ENCODE results near the gene MMRN2.

Gene MMRN2

DNA sequence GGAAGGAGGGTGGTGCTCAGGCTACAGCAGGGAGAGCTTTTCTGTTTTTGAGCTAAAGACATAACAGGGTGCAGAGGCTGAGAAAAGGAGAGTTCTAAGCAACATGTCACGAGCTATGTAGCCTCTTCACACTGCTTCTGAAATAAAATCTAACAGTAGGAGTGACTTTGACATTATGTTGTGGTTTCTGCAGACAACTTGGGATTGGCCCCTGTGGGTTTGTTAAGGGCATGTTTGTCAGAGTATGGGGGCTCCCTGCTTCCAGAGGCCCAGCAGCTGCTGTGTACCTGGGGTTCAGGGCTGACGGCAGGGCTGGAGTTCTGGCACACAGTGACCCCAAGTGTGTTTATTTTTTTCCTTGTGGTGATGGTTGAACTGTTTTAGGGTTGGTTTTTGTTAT, 24.7 kb downstream of the MMRN2 start:
- TF ChIP-seq CTCF (conservative IDR thresholded peaks at IDR 0.05; ENCODE audit: low read depth, low read length): no peak
- no peak for DNase-seq (ENCODE audit: low read depth)
- H3K4me3 ChIP-seq (ENCODE audit: low read depth, low read length): no peak overlapping the region

- TF ChIP-seq CTCF (conservative IDR thresholded peaks at IDR 0.05; ENCODE audit: low read depth, low read length): no peak
- peak; percentile 75 for DNase-seq (ENCODE audit: low read depth)
- H3K4me3 ChIP-seq (ENCODE audit: low read depth, low read length): no peak overlapping the region
Measured at GRCh38 chr10:86931872-86932271, 25.5 kb downstream of the MMRN2 start.

- H3K4me3 ChIP-seq (ENCODE audit: low read depth, low read length): no peak overlapping the region
- no peak for DNase-seq (ENCODE audit: low read depth)
- no peak for TF ChIP-seq CTCF (conservative IDR thresholded peaks at IDR 0.05; ENCODE audit: low read depth, low read length)
Measured at GRCh38 chr10:86929468-86930380, 27.7 kb downstream of the MMRN2 start.

DNA sequence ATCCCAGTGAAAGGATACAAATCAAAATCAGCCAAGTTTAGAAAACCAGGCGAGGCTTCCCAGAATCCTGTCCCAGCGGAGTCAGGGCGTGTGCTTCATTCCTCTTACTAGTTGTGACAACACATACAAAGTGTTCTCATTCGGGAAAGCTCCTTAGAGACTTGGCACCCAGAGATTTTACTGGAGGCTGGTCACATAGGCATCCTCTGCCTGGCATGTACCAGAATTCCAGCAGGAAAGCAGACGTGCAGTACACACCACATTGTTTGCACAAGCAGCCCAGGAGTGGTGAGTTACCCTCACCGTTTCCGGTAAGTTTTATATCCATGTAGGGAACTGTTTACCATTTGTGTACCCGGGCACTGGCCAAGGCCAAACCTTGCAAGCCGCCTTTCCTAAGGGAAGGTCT, 34.9 kb downstream of the MMRN2 start:
- no peak for TF ChIP-seq CTCF (conservative IDR thresholded peaks at IDR 0.05; ENCODE audit: low read depth, low read length)
- no peak for DNase-seq (ENCODE audit: low read depth)
- H3K4me3 ChIP-seq (ENCODE audit: low read depth, low read length): no peak overlapping the region

DNA sequence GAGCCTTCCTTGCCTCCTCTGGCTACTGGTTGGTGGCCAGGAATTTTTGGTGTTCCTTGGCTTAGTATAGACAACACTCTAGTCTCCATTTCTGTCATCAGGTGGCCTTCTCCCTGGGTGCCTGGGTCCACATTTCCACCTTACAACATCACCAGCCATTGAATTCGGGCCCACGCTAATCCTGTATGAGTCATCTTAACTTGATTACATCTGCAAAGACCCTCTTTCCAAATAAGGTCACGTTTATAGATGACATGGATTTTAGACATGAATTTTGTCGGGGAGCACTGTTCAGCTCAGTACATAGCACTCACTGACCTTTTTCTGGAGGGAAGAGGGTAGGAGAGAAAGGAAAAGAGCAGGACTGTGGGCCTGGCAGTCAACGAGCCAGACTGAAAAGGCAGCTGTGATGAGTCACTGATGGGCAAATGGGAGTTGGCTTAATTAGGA, 39.4 kb downstream of the MMRN2 start:
- no peak for TF ChIP-seq CTCF (conservative IDR thresholded peaks at IDR 0.05; ENCODE audit: low read depth, low read length)
- no peak overlapping the region for H3K4me3 ChIP-seq (ENCODE audit: low read depth, low read length)
- peak; percentile 33 for DNase-seq (ENCODE audit: low read depth)

GRCh38 chr10:86914734-86915133, 42.7 kb downstream of the MMRN2 start:
- no peak for DNase-seq (ENCODE audit: low read depth)
- TF ChIP-seq CTCF (conservative IDR thresholded peaks at IDR 0.05; ENCODE audit: low read depth, low read length): no peak
- H3K4me3 ChIP-seq (ENCODE audit: low read depth, low read length): no peak overlapping the region

- H3K4me3 ChIP-seq (ENCODE audit: low read depth, low read length): no peak overlapping the region
- DNase-seq (ENCODE audit: low read depth): no peak
- no peak for TF ChIP-seq CTCF (conservative IDR thresholded peaks at IDR 0.05; ENCODE audit: low read depth, low read length)
Measured at GRCh38 chr10:86905429-86905828, 52.0 kb downstream of the MMRN2 start.
